HepG2 (cell line): Measurements from ENCODE around the gene IPP. TPM values are rescaled to one million over a fixed set of nuclear protein-coding genes. Genes with fewer than 3 reads are reported as not detected.

Experiments
- ARID4A ChIP-seq: sonication (generic); formaldehyde crosslinking; IDR thresholded peaks from 2 replicates; pipeline ENCODE4 v1.5.0; 2020; ENCODE audit warnings: mild to moderate bottlenecking, missing genetic modification reagents, borderline replicate concordance
- ATF7-NPFF ChIP-seq: sonication (generic); formaldehyde crosslinking; IDR thresholded peaks from 2 replicates; pipeline ENCODE4 v1.8.1; 2023; ENCODE audit warnings: mild to moderate bottlenecking, low read depth, missing genetic modification reagents, moderate library complexity
- ATM ChIP-seq: fragments of 450-650 bp; IDR thresholded peaks from 2 replicates; pipeline ENCODE4 v1.7.1; 2017; ENCODE audit warnings: mild to moderate bottlenecking, borderline replicate concordance
- DRAP1 ChIP-seq: IDR thresholded peaks from 2 replicates; pipeline ENCODE4 v1.6.1; 2016; ENCODE audit warnings: missing genetic modification reagents, missing compliant biosample characterization
- ELF3 ChIP-seq: IDR thresholded peaks from 2 replicates; pipeline ENCODE4 v1.6.1; 2016; ENCODE audit warnings: missing genetic modification reagents, missing compliant biosample characterization
- FOXC1 ChIP-seq: sonication (generic); formaldehyde crosslinking; IDR thresholded peaks from 2 replicates; pipeline ENCODE4 v1.8.0; 2022; ENCODE audit warnings: mild to moderate bottlenecking, missing genetic modification reagents, borderline replicate concordance
- GTF2F1 ChIP-seq: fragments of 150-350 bp; IDR thresholded peaks from 2 replicates; pipeline ENCODE4 v1.6.1; 2014; ENCODE audit warnings: low read length
- HNF1B ChIP-seq: sonication (generic); formaldehyde crosslinking; IDR thresholded peaks from 2 replicates; pipeline ENCODE4 v1.5.1; 2020; ENCODE audit warnings: mild to moderate bottlenecking, moderate library complexity, missing genetic modification reagents
- HNF4A ChIP-seq: sonication (generic); formaldehyde crosslinking; IDR thresholded peaks from 2 replicates; pipeline ENCODE4 v1.4.0; 2020; ENCODE audit warnings: missing genetic modification reagents
- KDM2A ChIP-seq: sonication (generic); formaldehyde crosslinking; IDR thresholded peaks from 2 replicates; pipeline ENCODE4 v1.4.0; 2020; ENCODE audit warnings: low read depth, missing genetic modification reagents, borderline replicate concordance
- KLF13 ChIP-seq: sonication (generic); formaldehyde crosslinking; IDR thresholded peaks from 2 replicates; pipeline ENCODE4 v1.4.0; 2020; ENCODE audit warnings: mild to moderate bottlenecking, missing genetic modification reagents
- MAX ChIP-seq: IDR thresholded peaks from 2 replicates; pipeline ENCODE4 v1.6.1; 2012; ENCODE audit warnings: inconsistent platforms
- MED13 ChIP-seq: sonication (generic); formaldehyde crosslinking; IDR thresholded peaks from 2 replicates; pipeline ENCODE4 v1.5.0; 2020; ENCODE audit warnings: missing genetic modification reagents
- RCOR2 ChIP-seq: IDR thresholded peaks from 2 replicates; pipeline ENCODE4 v1.6.1; 2016; ENCODE audit warnings: missing biosample characterization, missing genetic modification reagents
- TEF ChIP-seq: sonication (generic); formaldehyde crosslinking; IDR thresholded peaks from 2 replicates; pipeline ENCODE4 v1.5.0; 2020; ENCODE audit warnings: missing genetic modification reagents
- THYN1 ChIP-seq: sonication (generic); formaldehyde crosslinking; IDR thresholded peaks from 2 replicates; pipeline ENCODE4 v1.8.1; 2023; ENCODE audit warnings: low read depth, mild to moderate bottlenecking, moderate library complexity, missing genetic modification reagents, borderline replicate concordance
- YY1 ChIP-seq: IDR thresholded peaks from 2 replicates; pipeline ENCODE4 v1.6.1; 2011; ENCODE audit warnings: low read length, low read depth, moderate library complexity, mild to moderate bottlenecking; ENCODE audit not compliant: insufficient read depth, insufficient replicate concordance
- ZMYM3 ChIP-seq: sonication (generic); formaldehyde crosslinking; IDR thresholded peaks from 2 replicates; pipeline ENCODE4 v1.5.1; 2020; ENCODE audit warnings: mild to moderate bottlenecking, missing genetic modification reagents
- ZNF546 ChIP-seq: sonication (generic); formaldehyde crosslinking; conservative IDR thresholded peaks from 2 replicates; pipeline ENCODE4 v1.8.1; 2023; ENCODE audit warnings: mild to moderate bottlenecking, missing genetic modification reagents
- ZNF672 ChIP-seq: sonication (generic); formaldehyde crosslinking; IDR thresholded peaks from 2 replicates; pipeline ENCODE4 v1.8.1; 2022; ENCODE audit warnings: missing genetic modification reagents
- ZNF83 ChIP-seq: sonication (generic); formaldehyde crosslinking; IDR thresholded peaks from 2 replicates; pipeline ENCODE4 v1.4.0; 2020; ENCODE audit warnings: missing genetic modification reagents, mild to moderate bottlenecking, borderline replicate concordance
- polyA plus RNA-seq, 8 experiments: library from polyadenylated mRNA; depleted of rRNA in 3 of 8; stranded (reverse) in 7 of 8; unstranded in 1 of 8; fragments of >200 nt; fragmentation: Illumina TruSeq in 4 of 8; extraction: Trizol in 4 of 8; gene quantifications; 2 replicates each; pipeline versions ENCODE4 v1.2.1 to v1.2.3, GENCODE V29; 2011 to 2016; ENCODE audit warnings: low read depth in 4 of 8, missing spikeins in 1 of 8, mixed read lengths in 1 of 8; ENCODE audit not compliant: insufficient read depth in 1 of 8
- total RNA-seq, 5 experiments: library from RNA; depleted of rRNA; stranded (reverse); fragments of >200 nt; fragmentation: Illumina TruSeq; extraction: Trizol; gene quantifications; 2 replicates each; pipeline ENCODE4 v1.2.3, GENCODE V29; 2016; ENCODE audit warnings: low read depth in 1 of 5

Gene IPP
- total and polyA plus RNA-seq, 2 of the 13 experiments (the other 11 are each of a cell fraction or from before 2014, with no cell fraction given) = 3.0 to 9.7 TPM

- TF ChIP-seq ARID4A (CRISPR knock-in tag) = peak; percentile 77; the same call in 1 of the 2 replicates
- TF ChIP-seq ZNF546 (CRISPR knock-in tag) = 0 out of 2 replicates have a peak, but pooled peaks have one; percentile 35
- TF ChIP-seq ZMYM3 (CRISPR knock-in tag) = no peak
- peak; percentile 74; the same call in 1 of the 2 replicates for TF ChIP-seq MAX
- TF ChIP-seq TEF (CRISPR knock-in tag) = peak; percentile 12; the same call in 1 of the 2 replicates
- TF ChIP-seq GTF2F1 = no peak; the same call in 1 of the 2 replicates
- peak; percentile 14; the same call in 1 of the 2 replicates for TF ChIP-seq HNF4A
- peak; percentile 18; the same call in 1 of the 2 replicates for TF ChIP-seq FOXC1
- TF ChIP-seq DRAP1 (CRISPR knock-in tag) = peak; percentile 83
- peak; percentile 96 for TF ChIP-seq YY1
- no peak for TF ChIP-seq RCOR2 (CRISPR knock-in tag)
- no peak for TF ChIP-seq ATM
- TF ChIP-seq ELF3 (CRISPR knock-in tag) = peak; percentile 39; the same call in 1 of the 2 replicates
- 0 out of 2 replicates have a peak, but pooled peaks have one; percentile 48 for TF ChIP-seq HNF1B (CRISPR knock-in tag)
- TF ChIP-seq ZNF83 = no peak
- TF ChIP-seq THYN1 (CRISPR knock-in tag) = peak; percentile 64; the same call in 1 of the 2 replicates
- peak; percentile 19 for TF ChIP-seq ATF7-NPFF
- TF ChIP-seq KDM2A (CRISPR knock-in tag) = peak; percentile 59; the same call in 1 of the 2 replicates
- TF ChIP-seq MED13 (CRISPR knock-in tag) = peak; percentile 21; the same call in 1 of the 2 replicates
- TF ChIP-seq KLF13 = no peak
- TF ChIP-seq ZNF672 (CRISPR knock-in tag) = no peak
Observed at GRCh38 chr1:45686288-45687013, 64.0 kb downstream of the IPP start, which contains the start of gene GPBP1L1 (continued).
